Tibial artery (tissue), 4 donors: ENCODE data around the gene HIPK2.

ENCODE experiments used
- DNase-seq, 2 donors: peaks; one replicate each; pipeline ENCODE4 v3.0.0-alpha.2; 2019
- H3K27ac ChIP-seq, 2 donors: fragments of 200-600 bp; sonication (generic) in 1 of 2; 1 replicate in 1 of 2; 2 replicates in 1 of 2; pipeline ENCODE4 v1.5.1; 2018 to 2019; ENCODE audit warnings: mild to moderate bottlenecking in 1 of 2
- H3K27me3 ChIP-seq, 2 donors: fragments of 200-600 bp; sonication (generic) in 1 of 2; one replicate each; pipeline versions ENCODE4 v1.5.1 to v1.6.0; 2016 to 2019
- H3K36me3 ChIP-seq, 3 donors: fragments of 200-600 bp; sonication (generic) in 2 of 3; one replicate each; pipeline ENCODE4 v1.5.1; 2016 to 2019; ENCODE audit warnings: mild to moderate bottlenecking in 2 of 3
- H3K4me1 ChIP-seq, 4 donors: fragments of 200-600 bp; sonication (generic) in 2 of 4; 1 replicate in 3 of 4; 2 replicates in 1 of 4; pipeline ENCODE4 v1.5.1; 2016 to 2019
- H3K4me3 ChIP-seq, 2 donors: fragments of 200-600 bp; sonication (generic) in 1 of 2; 1 replicate in 1 of 2; 2 replicates in 1 of 2; pipeline ENCODE4 v1.5.1; 2018 to 2019; ENCODE audit warnings: mild to moderate bottlenecking in 2 of 2
- H3K9me3 ChIP-seq, 3 donors: fragments of 200-600 bp; sonication (generic) in 1 of 3; one replicate each; pipeline ENCODE4 v1.5.1; 2016 to 2019
- intact Hi-C: fragments of 100-400 bp; cut with DNase I; formaldehyde crosslinking; loops from one replicate; pipeline ENCODE4 v1.15.0; 2023; ENCODE audit warnings: low total_unique reads
- TF ChIP-seq, protein P1 (sequence below), 2 experiments: fragments of 200-600 bp in 1 of 2; fragments of 450-650 bp in 1 of 2; IDR thresholded peaks; one replicate each; pipeline ENCODE4 v1.5.1; 2017 to 2019; ENCODE audit warnings: antibody characterized with exemption in 2 of 2, mild to moderate bottlenecking in 1 of 2, moderate library complexity in 1 of 2

Gene HIPK2

DNA sequence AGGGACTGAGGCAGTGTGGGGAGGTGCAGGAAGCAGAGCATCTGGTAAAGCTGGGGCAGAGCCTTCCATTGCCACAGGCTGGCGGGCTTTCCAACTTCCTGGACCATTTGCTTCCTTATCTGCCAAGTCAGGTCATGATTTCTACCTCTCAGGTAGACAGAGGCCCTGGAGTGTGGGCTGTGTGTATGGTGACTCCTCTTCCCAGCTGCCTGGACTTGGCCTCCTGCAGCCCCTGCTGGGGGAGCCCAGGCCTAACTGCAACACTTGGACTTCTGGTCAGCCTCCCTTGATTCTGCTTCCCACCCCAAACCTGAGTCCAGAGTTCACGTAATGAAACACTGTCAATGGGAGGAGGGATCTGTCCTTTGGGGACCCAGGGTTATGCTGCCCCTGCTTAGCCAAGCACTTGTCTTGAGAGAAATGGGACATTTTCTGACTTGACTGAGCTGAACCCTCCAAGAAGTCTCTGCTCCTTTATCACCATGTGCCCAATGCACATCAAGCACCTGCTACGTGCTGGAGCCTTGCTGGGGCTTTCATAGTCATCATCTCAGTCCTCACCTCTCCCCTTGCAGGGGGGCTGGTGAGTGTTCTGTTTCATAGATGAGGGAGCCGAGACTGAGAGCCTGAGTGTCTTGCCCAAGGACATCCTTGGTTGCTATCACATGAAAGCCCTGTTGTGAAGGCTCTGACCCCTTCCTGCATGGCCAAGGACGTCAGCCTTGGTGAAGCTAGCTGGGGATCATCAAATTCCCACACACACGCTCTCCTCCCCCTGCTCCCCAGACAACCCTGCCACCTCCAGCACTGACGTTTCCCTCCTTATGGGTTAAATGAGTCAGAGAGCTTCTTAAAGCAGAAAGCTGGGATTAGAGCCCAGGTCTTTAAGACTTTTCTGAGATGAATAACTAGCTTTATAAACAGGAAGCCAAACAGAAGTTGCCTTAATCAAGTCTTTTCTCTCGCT lies 250.9 kb downstream of the HIPK2 start:
- Histone ChIP-seq H3K4me1 (peaks cover 0 to 11% (median 1%) of the 10 kb centered on the region in 4 donors), H3K27me3 (peaks cover 0 to 39% of the 10 kb centered on the region in 2 donors), H3K4me3 (no peak overlapping the region), H3K36me3 (no peaks in the 10 kb centered on the region), H3K27ac (no peak overlapping the region), H3K9me3 (no peaks in the 10 kb centered on the region)
- intact Hi-C loops: no loop called here
- DNase-seq: no peak
- TF ChIP-seq, protein P1, sequence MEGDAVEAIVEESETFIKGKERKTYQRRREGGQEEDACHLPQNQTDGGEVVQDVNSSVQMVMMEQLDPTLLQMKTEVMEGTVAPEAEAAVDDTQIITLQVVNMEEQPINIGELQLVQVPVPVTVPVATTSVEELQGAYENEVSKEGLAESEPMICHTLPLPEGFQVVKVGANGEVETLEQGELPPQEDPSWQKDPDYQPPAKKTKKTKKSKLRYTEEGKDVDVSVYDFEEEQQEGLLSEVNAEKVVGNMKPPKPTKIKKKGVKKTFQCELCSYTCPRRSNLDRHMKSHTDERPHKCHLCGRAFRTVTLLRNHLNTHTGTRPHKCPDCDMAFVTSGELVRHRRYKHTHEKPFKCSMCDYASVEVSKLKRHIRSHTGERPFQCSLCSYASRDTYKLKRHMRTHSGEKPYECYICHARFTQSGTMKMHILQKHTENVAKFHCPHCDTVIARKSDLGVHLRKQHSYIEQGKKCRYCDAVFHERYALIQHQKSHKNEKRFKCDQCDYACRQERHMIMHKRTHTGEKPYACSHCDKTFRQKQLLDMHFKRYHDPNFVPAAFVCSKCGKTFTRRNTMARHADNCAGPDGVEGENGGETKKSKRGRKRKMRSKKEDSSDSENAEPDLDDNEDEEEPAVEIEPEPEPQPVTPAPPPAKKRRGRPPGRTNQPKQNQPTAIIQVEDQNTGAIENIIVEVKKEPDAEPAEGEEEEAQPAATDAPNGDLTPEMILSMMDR (IDR thresholded peaks at IDR 0.05): no peak

DNA sequence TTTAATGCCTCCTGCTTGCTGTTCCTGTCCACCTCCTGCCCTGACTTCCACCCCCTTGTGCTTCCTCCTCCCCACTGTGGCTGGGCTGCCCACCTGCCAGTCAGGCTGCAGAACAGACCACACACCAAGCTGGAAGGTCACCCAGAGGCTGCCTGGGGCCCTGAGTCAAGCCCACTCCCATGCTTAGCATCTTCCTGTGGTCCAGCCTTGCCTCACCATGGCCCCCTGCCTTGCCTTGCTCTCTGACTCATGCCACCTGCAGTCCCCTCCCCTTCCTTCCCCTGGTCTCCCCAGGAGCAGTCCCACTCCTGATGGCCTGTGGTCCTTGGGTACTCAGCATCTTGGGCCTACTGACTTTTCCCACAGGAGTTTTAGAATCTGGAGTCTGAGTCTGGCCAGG lies 252.0 kb downstream of the HIPK2 start:
- intact Hi-C loops: no loop called here
- H3K9me3 ChIP-seq: no peaks in the 10 kb centered on the region
- no peaks in the 10 kb centered on the region for H3K36me3 ChIP-seq
- peaks cover 0 to 11% (median 1%) of the 10 kb centered on the region in 4 donors for H3K4me1 ChIP-seq
- H3K27me3 ChIP-seq: peaks cover 0 to 49% of the 10 kb centered on the region in 2 donors
- no peak overlapping the region for H3K4me3 ChIP-seq
- DNase-seq: no peak
- H3K27ac ChIP-seq: no peak overlapping the region
- TF ChIP-seq, protein P1 (IDR thresholded peaks at IDR 0.05): no peak

DNA sequence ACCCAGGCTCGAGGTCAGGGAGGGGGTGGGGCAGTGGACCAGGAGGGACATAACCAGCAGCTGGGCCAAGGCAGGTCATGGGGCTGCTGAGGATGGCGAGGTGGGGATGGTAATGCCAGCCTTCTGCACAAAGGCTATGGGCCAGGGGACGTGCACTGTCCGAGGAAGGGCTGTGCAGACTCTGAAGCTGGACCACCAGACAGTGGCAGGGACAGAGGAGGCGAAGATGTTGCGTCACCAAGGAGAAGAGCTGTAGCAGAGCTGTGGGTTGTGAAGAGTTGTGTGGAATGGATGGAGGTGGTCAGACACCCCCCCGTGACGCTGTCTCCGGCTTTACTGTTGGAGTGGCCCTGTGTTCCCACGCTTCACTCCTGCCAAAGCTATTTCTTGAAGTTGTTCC lies 252.6 kb downstream of the HIPK2 start:
- Histone ChIP-seq H3K36me3 (no peaks in the 10 kb centered on the region), H3K4me1 (peaks cover 0 to 11% (median 1%) of the 10 kb centered on the region in 4 donors), H3K27me3 (peaks cover 0 to 49% of the 10 kb centered on the region in 2 donors), H3K9me3 (no peaks in the 10 kb centered on the region), H3K4me3 (no peak overlapping the region), H3K27ac (no peak overlapping the region)
- TF ChIP-seq, protein P1 (IDR thresholded peaks at IDR 0.05): no peak
- intact Hi-C loops: no loop called here
- no peak for DNase-seq

DNA sequence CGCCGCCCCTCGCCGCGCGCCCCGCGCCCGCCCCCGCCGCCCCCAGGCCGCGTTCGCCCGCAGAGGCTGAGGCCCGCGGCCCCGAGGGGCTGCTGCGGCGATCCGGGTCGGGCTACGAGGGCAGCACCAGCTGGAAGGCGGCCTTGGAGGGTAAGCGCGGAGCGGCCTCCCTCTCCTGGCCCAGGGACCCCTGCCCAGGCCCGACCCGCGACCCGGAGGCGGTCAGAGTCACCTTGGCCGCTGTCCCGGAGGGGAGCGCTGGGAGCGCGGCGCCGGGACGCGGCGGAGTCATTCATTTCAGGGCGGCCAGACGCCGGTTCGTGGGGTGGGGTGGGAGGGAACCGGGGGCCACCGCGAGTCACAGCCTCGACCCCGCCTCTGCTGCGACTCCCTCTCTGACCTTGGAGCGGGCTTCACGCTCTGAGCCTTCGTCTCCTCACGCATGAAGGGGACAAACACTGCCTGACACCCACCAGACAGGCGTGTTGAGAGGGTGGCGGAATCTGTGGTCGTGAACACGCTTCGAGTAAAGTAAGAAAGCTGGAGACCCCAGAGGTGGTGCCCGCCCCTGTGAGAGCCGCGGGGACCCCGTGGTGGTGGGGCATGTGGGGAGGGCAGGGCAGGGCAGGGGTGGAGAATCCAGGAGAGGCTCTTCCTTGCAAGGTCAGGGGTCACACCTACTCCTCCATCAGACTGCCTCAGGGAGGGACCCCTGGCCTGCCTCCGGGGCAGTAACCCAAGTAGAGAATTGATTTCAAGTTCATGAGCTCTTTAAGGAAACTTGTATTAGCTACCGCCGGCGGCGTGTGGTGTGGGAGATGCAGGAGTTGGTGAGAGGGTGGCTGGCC lies 253.6 kb downstream of the HIPK2 start:
- no peak overlapping the region for H3K4me3 ChIP-seq
- intact Hi-C loops: no loop called here
- H3K27me3 ChIP-seq: peaks cover 0 to 51% of the 10 kb centered on the region in 2 donors
- H3K9me3 ChIP-seq: no peaks in the 10 kb centered on the region
- H3K4me1 ChIP-seq: peaks cover 0 to 11% (median 1%) of the 10 kb centered on the region in 4 donors
- no peaks in the 10 kb centered on the region for H3K36me3 ChIP-seq
- TF ChIP-seq, protein P1 (IDR thresholded peaks at IDR 0.05): no peak
- no peak for DNase-seq
- no peak overlapping the region for H3K27ac ChIP-seq

DNA sequence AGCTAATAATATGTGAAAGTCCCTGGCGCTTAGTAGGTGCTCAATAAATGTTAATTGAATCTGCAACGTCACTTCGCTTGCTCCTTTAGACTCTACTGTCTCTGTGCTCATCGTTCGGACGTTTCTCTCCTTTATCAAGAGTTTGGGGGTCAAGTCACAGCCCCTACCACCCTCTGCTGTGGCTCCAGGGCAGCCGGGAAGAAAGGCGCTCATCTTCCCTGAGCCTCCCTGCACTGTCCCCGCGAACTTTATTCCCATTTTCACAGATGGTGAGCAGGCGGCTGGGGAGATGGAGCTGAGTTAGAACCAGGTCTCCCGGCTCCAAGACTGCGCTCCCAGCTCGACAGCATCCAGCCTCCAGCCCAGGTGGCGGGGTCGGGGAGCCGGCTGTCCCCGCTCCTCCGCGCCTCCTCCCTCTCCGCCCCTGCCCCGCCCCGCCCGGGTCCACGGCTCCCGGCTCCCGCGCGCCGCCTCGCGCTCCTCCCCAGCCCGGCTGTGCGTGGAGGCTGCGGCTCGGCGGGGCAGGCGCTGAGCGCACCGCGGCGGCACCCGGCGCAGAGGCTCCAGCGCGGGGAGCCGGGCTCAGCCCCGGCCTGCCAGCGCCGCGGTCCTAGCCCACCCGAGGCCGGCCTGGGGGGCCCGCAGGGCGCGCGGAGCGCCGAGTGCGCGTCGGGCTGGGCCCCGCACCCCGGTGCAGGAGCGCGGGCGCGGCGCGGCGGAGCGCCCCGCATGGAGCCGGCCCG lies 254.4 kb downstream of the HIPK2 start, which contains the start of gene CLEC2L:
Gene CLEC2L, plus strand, starts transcription at position 487 of the 743 bp plus-strand sequence. Its CDS starts 243 bp downstream, at position 730.
- intact Hi-C loops: no loop called here
- no peak for DNase-seq
- peak within 1 kb of the TSS in 1 of 2 donors; percentile 26 for H3K4me3 ChIP-seq
- H3K27me3 ChIP-seq: peaks cover 0 to 51% of the 10 kb centered on the region in 2 donors
- TF ChIP-seq, protein P1 (IDR thresholded peaks at IDR 0.05): no peak
- H3K4me1 ChIP-seq: peaks cover 0 to 11% (median 1%) of the 10 kb centered on the region in 4 donors
- no peak within 1 kb of the TSS for H3K27ac ChIP-seq
- H3K9me3 ChIP-seq: no peaks in the 10 kb centered on the region
- H3K36me3 ChIP-seq: no peaks in the 10 kb centered on the region
